ENCODE data around the gene KCNC3. TPM values are rescaled to one million over a fixed set of nuclear protein-coding genes. Genes with fewer than 3 reads are reported as not detected.

Gene KCNC3
- total and polyA plus RNA-seq, 2 of the 13 experiments (the other 11 are each of a cell fraction or from before 2014, with no cell fraction given): 0.29 to 1.7 TPM

- intact Hi-C loops (cut with micrococcal nuclease; ENCODE audit: unreplicated experiment): no loop called here
- ChIA-PET CTCF (ENCODE audit: low intra/inter-chr PET ratio, low total read pairs) (interaction anchor here (4.6 kb wide), 1 partner anchor 113 kb away, joined by 71 read pairs; no protein-coding TSS in a partner anchor), POLR2A (no interaction called here)
- no peak within 1 kb of the TSS for H2AFZ ChIP-seq (ENCODE audit: low read length)
- H3K9me3 ChIP-seq (ENCODE audit: low read length): no peaks in the 10 kb centered on the region
- H3K9ac ChIP-seq (ENCODE audit: insufficient read depth, low read depth, low read length): no peak within 1 kb of the TSS
- no peaks in the 10 kb centered on the region for H3K27me3 ChIP-seq (ENCODE audit: control insufficient read depth in 1 of 2, insufficient read depth in 2 of 2, low read length in 2 of 2)
- no peak for TF ChIP-seq ZFP62 (CRISPR knock-in tag; IDR thresholded peaks at IDR 0.05)
- no peak for TF ChIP-seq MAX (IDR thresholded peaks at IDR 0.05)
- no peak for TF ChIP-seq POLR2AphosphoS2 (IDR thresholded peaks at IDR 0.05; ENCODE audit: low read depth, low read length)
- no peak for TF ChIP-seq RAD51 (IDR thresholded peaks at IDR 0.05; ENCODE audit: borderline replicate concordance)
- TF ChIP-seq NR2C2 (CRISPR knock-in tag; IDR thresholded peaks at IDR 0.05; ENCODE audit: borderline replicate concordance): no peak
- no peak for TF ChIP-seq REPIN1 (CRISPR knock-in tag; IDR thresholded peaks at IDR 0.05; ENCODE audit: borderline replicate concordance, low read depth)
- TF ChIP-seq HOXA7 (CRISPR knock-in tag; IDR thresholded peaks at IDR 0.05): no peak
- no peak for TF ChIP-seq ESRRA (CRISPR knock-in tag; IDR thresholded peaks at IDR 0.05; ENCODE audit: low read depth)
- no peak for TF ChIP-seq ZNF251 (CRISPR knock-in tag; IDR thresholded peaks at IDR 0.05)
- no peak for TF ChIP-seq ZNF816 (CRISPR knock-in tag; IDR thresholded peaks at IDR 0.05; ENCODE audit: borderline replicate concordance)
- no peak for TF ChIP-seq TAF15 (IDR thresholded peaks at IDR 0.05; ENCODE audit: low read depth, low read length, poor library complexity, severe bottlenecking)
- TF ChIP-seq HDAC2 (CRISPR knock-in tag; IDR thresholded peaks at IDR 0.05): no peak
- H3K4me3 ChIP-seq (replicated peaks in 1 of 3; ENCODE audit: insufficient read depth in 1 of 3, low read depth in 2 of 3, low read length in 3 of 3): no peak within 1 kb of the TSS
- ATAC-seq: no peak
- H3K4me1 ChIP-seq (ENCODE audit: insufficient read depth, low read length): peaks cover 13% of the 10 kb centered on the region
- H4K20me1 ChIP-seq (ENCODE audit: insufficient read depth, low read length): no peaks in the 10 kb centered on the region
- DNase-seq (ENCODE audit: low spot score): no peak
- no peak within 1 kb of the TSS for H3K27ac ChIP-seq (ENCODE audit: extremely low read length, insufficient read depth, low read length)
- no peak for FAIRE-seq
- BruUV-seq (replicated peaks): no TSS peak
- WGBS (ENCODE audit: low lambda C conversion rate): 32% methylated on average over 9 of the region's 11 CpGs
- in situ Hi-C loops (cut with HindIII; ENCODE audit: extremely low pct_ligation_motif_present, low pct_unique_long_range_greater_than_20kb): loop anchor here (25.0 kb wide), 1 partner anchor 422 kb away; the partner anchor contains the start of gene ACP4
- no peaks in the 10 kb centered on the region for H3K79me2 ChIP-seq (ENCODE audit: insufficient read depth, low read length)
- no peak within 1 kb of the TSS for H3K4me2 ChIP-seq (ENCODE audit: low read depth, low read length)
- no peaks in the 10 kb centered on the region for H3K36me3 ChIP-seq (replicated peaks in 1 of 2; ENCODE audit: control insufficient read depth in 1 of 2, insufficient read depth in 2 of 2, low read length in 2 of 2)
Observed at GRCh38 chr19:50365434-50366306, 36.5 kb upstream of the KCNC3 start, which contains the start of gene NAPSA. Gene NAPSA (minus strand): TSS chr19:50365639. CDS start chr19:50365621, 18 bp downstream.

Measured in HepG2 (cell line).